Measurements from ENCODE around the gene MCM6. TPM values are rescaled to one million over a fixed set of nuclear protein-coding genes. Genes with fewer than 3 reads are reported as not detected.
A peak's percentile ranks its signal among the peaks of the same experiment; 100 is the strongest.
"Not testable (repeated sequence)": the region's sequence is repeated elsewhere in the genome, so short reads cannot be mapped to it uniquely, and the experiment has no call there.

MCM6 gene
- total RNA-seq, 1 experiment from 2014 or later: 96.0 TPM

DNA sequence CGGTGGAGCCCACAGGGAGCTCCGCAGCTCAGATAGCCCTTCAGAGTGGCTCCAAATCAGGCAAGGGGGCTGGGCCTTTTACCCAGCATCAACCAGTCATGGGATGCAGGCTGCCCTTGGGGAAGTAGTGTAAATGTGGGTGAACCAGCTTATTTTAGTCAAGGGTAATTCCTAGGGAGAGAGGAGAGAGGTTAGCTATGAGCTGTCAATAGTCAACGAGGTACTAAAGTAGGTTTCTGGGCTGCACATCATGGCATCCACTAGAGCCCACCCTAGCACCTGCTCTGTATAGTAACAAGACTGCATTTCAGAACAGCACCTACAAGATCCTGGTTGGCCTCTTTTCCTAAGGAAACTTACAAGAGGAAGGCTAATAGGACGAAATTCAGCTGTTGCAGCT is 9.5 kb upstream of the MCM6 start:
- BruUV-seq (replicated peaks): no TSS peak
- no peak overlapping the region for H3K27ac Mint-ChIP-seq (ENCODE audit: unreplicated experiment)
- no peaks in the 10 kb centered on the region for H3K4me1 Mint-ChIP-seq (ENCODE audit: low read depth, unreplicated experiment)
- no peak overlapping the region for H3K4me3 ChIP-seq (ENCODE audit: low read depth, low read length)
- DNase-seq: no peak
- peaks cover 6% of the 10 kb centered on the region for H3K9me3 ChIP-seq
- no peak overlapping the region for H3K4me3 Mint-ChIP-seq (ENCODE audit: unreplicated experiment)
- intact Hi-C loops (cut with micrococcal nuclease; ENCODE audit: unreplicated experiment): no loop called here
- TF ChIP-seq, protein P1, sequence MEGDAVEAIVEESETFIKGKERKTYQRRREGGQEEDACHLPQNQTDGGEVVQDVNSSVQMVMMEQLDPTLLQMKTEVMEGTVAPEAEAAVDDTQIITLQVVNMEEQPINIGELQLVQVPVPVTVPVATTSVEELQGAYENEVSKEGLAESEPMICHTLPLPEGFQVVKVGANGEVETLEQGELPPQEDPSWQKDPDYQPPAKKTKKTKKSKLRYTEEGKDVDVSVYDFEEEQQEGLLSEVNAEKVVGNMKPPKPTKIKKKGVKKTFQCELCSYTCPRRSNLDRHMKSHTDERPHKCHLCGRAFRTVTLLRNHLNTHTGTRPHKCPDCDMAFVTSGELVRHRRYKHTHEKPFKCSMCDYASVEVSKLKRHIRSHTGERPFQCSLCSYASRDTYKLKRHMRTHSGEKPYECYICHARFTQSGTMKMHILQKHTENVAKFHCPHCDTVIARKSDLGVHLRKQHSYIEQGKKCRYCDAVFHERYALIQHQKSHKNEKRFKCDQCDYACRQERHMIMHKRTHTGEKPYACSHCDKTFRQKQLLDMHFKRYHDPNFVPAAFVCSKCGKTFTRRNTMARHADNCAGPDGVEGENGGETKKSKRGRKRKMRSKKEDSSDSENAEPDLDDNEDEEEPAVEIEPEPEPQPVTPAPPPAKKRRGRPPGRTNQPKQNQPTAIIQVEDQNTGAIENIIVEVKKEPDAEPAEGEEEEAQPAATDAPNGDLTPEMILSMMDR (IDR thresholded peaks at IDR 0.05; ENCODE audit: insufficient read depth in 1 of 2, low read depth in 1 of 2, low read length in 1 of 2, severe bottlenecking in 1 of 2, unreplicated experiment in 1 of 2): no peak
- H3K36me3 Mint-ChIP-seq (ENCODE audit: insufficient read depth, unreplicated experiment): no peaks in the 10 kb centered on the region
- H3K27me3 ChIP-seq (replicated peaks; ENCODE audit: control insufficient read depth, insufficient read depth, low read length): no peaks in the 10 kb centered on the region
- ChIA-PET CTCF (interaction anchor here (0.5 kb wide), 1 partner anchor 18 kb away, joined by 3 read pairs; no protein-coding TSS in a partner anchor), POLR2A (interaction anchor here (0.6 kb wide), 1 partner anchor 19 kb away, joined by 7 read pairs; no protein-coding TSS in a partner anchor)
- H3K9me3 Mint-ChIP-seq (ENCODE audit: unreplicated experiment): peaks cover 10% of the 10 kb centered on the region
- no peaks in the 10 kb centered on the region for H3K27me3 Mint-ChIP-seq (ENCODE audit: insufficient read depth, unreplicated experiment)
- no peaks in the 10 kb centered on the region for H3K36me3 ChIP-seq (ENCODE audit: control insufficient read depth, insufficient read depth, low read length)
- no peaks in the 10 kb centered on the region for H3K4me1 ChIP-seq

DNA sequence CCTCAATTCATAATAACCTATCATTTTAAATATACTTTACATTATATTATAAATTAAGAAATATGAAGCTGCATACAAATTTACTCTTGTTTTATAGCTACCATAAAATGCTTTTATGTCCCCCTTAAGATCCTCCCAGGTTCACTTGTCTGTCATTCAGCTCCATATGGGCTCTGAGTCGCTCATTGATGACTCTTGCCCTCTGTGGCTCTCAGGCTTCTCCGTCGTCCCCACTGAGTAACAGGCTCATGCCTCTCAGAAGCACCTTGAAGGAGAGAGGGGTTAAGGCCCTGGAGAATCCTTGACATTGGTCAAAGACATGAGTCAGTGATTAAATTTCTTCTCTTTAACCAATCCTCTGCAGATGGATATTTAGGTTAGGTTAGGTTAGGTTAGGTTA is 6.2 kb upstream of the MCM6 start:
- Histone ChIP-seq H3K4me3 (ENCODE audit: low read depth, low read length) (no peak overlapping the region), H3K4me1 (no peaks in the 10 kb centered on the region), H3K36me3 (ENCODE audit: control insufficient read depth, insufficient read depth, low read length) (no peaks in the 10 kb centered on the region), H3K27me3 (replicated peaks; ENCODE audit: control insufficient read depth, insufficient read depth, low read length) (no peaks in the 10 kb centered on the region), H3K9me3 (no peaks in the 10 kb centered on the region)
- H3K4me3 Mint-ChIP-seq (ENCODE audit: unreplicated experiment): no peak overlapping the region
- H3K4me1 Mint-ChIP-seq (ENCODE audit: low read depth, unreplicated experiment): no peaks in the 10 kb centered on the region
- POLR2A ChIA-PET: no interaction called here
- intact Hi-C loops (cut with micrococcal nuclease; ENCODE audit: unreplicated experiment): no loop called here
- no TSS peak for BruUV-seq (replicated peaks)
- CTCF ChIA-PET: no interaction called here
- no peaks in the 10 kb centered on the region for H3K27me3 Mint-ChIP-seq (ENCODE audit: insufficient read depth, unreplicated experiment)
- H3K27ac Mint-ChIP-seq (ENCODE audit: unreplicated experiment): no peak overlapping the region
- peaks cover 3% of the 10 kb centered on the region for H3K36me3 Mint-ChIP-seq (ENCODE audit: insufficient read depth, unreplicated experiment)
- TF ChIP-seq, protein P1 (IDR thresholded peaks at IDR 0.05; ENCODE audit: insufficient read depth in 1 of 2, low read depth in 1 of 2, low read length in 1 of 2, severe bottlenecking in 1 of 2, unreplicated experiment in 1 of 2): no peak
- no peak for DNase-seq
- no peaks in the 10 kb centered on the region for H3K9me3 Mint-ChIP-seq (ENCODE audit: unreplicated experiment)

DNA sequence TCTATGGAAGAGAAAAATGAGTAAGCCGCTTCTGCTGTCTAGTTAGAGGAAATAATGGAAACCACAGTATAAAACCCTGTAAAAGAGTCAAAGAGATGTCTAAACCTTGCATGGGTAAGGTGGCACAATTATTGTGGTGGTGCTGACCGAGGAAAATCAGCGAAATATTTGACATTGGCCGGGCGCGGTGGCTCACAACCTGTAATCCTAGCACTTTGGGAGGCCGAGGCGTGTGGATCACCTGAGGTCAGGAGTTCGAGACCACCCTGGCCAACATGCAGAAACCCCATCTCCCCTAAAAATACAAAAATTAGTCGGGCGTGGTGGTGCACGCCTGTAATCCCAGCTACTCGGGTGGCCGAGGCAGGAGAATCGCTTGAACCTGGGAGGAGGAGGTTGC is 527 bp upstream of the MCM6 start:
- peak overlapping the region; percentile 23 for H3K4me3 ChIP-seq (ENCODE audit: low read depth, low read length)
- Mint-ChIP-seq H3K27ac (ENCODE audit: unreplicated experiment) (peak overlapping the region; percentile 81), H3K4me3 (ENCODE audit: unreplicated experiment) (peak overlapping the region; percentile 81), H3K4me1 (ENCODE audit: low read depth, unreplicated experiment) (peaks cover 21% of the 10 kb centered on the region), H3K36me3 (ENCODE audit: insufficient read depth, unreplicated experiment) (peaks cover 37% of the 10 kb centered on the region)
- ChIA-PET POLR2A (interaction anchor here (0.6 to 1.3 kb wide), 10 partner anchors 11 to 1344 kb away, joined by 3 to 9 read pairs (median 6); partner anchors contain the start of gene DARS1), CTCF (interaction anchor here (1.0 kb wide), 1 partner anchor 37 kb away, joined by 5 read pairs; no protein-coding TSS in a partner anchor)
- H3K9me3 ChIP-seq; H3K27me3 ChIP-seq (replicated peaks; ENCODE audit: control insufficient read depth, insufficient read depth, low read length); BruUV-seq (replicated peaks); DNase-seq; H3K36me3 ChIP-seq (ENCODE audit: control insufficient read depth, insufficient read depth, low read length); H3K9me3 Mint-ChIP-seq (ENCODE audit: unreplicated experiment); H3K27me3 Mint-ChIP-seq (ENCODE audit: insufficient read depth, unreplicated experiment): not testable (repeated sequence)
- intact Hi-C loops (cut with micrococcal nuclease; ENCODE audit: unreplicated experiment): loop anchor here (1.0 kb wide), 1 partner anchor 25 kb away; no protein-coding TSS in a partner anchor
- peaks cover 23% of the 10 kb centered on the region for H3K4me1 ChIP-seq
